HepG2 (cell line): ENCODE measurements around the gene SLC15A5. TPM values are rescaled to one million over a fixed set of nuclear protein-coding genes. Genes with fewer than 3 reads are reported as not detected.

Source experiments
- ATAC-seq: fragments of 200-7000 bp; cut with Tn5 transposase; 3 replicates; pipeline ENCODE4 v1.9.1; 2020; ENCODE audit warnings: mild to moderate bottlenecking, moderate library complexity
- BruUV-seq: library from RNA; stranded (reverse); fragments of 400-500 nt; replicated peaks from 2 replicates; lab custom pipeline; 2021; lab: Mats Ljungman, UMichigan
- CTCF ChIA-PET: fragments of 300-600 bp; formaldehyde crosslinking; extraction: SDS; loops from one replicate; lab custom pipeline; 2021; ENCODE audit warnings: low total read pairs, inconsistent platforms, low intra/inter-chr PET ratio; lab: Yijun Ruan, JAX
- POLR2A ChIA-PET: fragments of 350-600 bp; sonication (Branson Sonifier 250); formaldehyde crosslinking; loops from one replicate; lab custom pipeline; 2020; ENCODE audit warnings: antibody characterized with exemption, inconsistent platforms; lab: Yijun Ruan, JAX
- DNase-seq: peaks from one replicate; pipeline ENCODE4 v3.0.0-alpha.2; 2015; ENCODE audit warnings: low spot score
- FAIRE-seq: peaks from 3 replicates; lab custom pipeline; 2011; peaks lifted over from hg19 to GRCh38; lab: Jason Lieb, UNC
- H2AFZ ChIP-seq: one replicate; pipeline ENCODE4 v1.6.1; 2011; ENCODE audit warnings: low read length, inconsistent platforms
- H3K27ac ChIP-seq: fragments of 300-600 bp; 3 replicates; pipeline ENCODE4 v1.8.0; 2011; ENCODE audit warnings: mixed run types, mild to moderate bottlenecking, mixed read lengths, low read length, inconsistent platforms; ENCODE audit not compliant: insufficient read depth; ENCODE audit errors: extremely low read length
- H3K27me3 ChIP-seq, 2 experiments: fragments of 200-600 bp in 1 of 2; 2 replicates in 1 of 2; 3 replicates in 1 of 2; pipeline versions ENCODE4 v1.6.0 to v1.8.0; 2011; ENCODE audit warnings: low read length in 2 of 2, mild to moderate bottlenecking in 2 of 2, moderate library complexity in 2 of 2, inconsistent platforms in 1 of 2; ENCODE audit not compliant: insufficient read depth in 2 of 2, control insufficient read depth in 1 of 2
- H3K36me3 ChIP-seq, 2 experiments: fragments of 200-600 bp in 1 of 2; replicated peaks in 1 of 2; 2 replicates in 1 of 2; 3 replicates in 1 of 2; pipeline versions ENCODE4 v1.5.1 to v1.8.0; 2011; ENCODE audit warnings: low read length in 2 of 2, inconsistent platforms in 1 of 2; ENCODE audit not compliant: insufficient read depth in 2 of 2, control insufficient read depth in 1 of 2
- H3K4me1 ChIP-seq: 2 replicates; pipeline ENCODE4 v1.5.1; 2012; ENCODE audit warnings: low read length, inconsistent platforms; ENCODE audit not compliant: insufficient read depth
- H3K4me2 ChIP-seq: 2 replicates; pipeline ENCODE4 v1.6.0; 2011; ENCODE audit warnings: low read depth, low read length, inconsistent platforms
- H3K4me3 ChIP-seq, 3 experiments: fragments of 200-600 bp in 1 of 3; sonication (generic), shearing (Covaris generic) in 1 of 3; replicated peaks in 1 of 3; 2 replicates each; pipeline ENCODE4 v1.5.1; 2011 to 2016; ENCODE audit warnings: low read length in 3 of 3, inconsistent platforms in 2 of 3, low read depth in 2 of 3, mild to moderate bottlenecking in 2 of 3, control low read depth in 1 of 3, mixed read lengths in 1 of 3; ENCODE audit not compliant: insufficient read depth in 1 of 3
- H3K79me2 ChIP-seq: one replicate; pipeline ENCODE4 v1.6.1; 2011; ENCODE audit warnings: low read length, inconsistent platforms; ENCODE audit not compliant: insufficient read depth
- H3K9ac ChIP-seq: 2 replicates; pipeline ENCODE4 v1.6.0; 2011; ENCODE audit warnings: mild to moderate bottlenecking, low read depth, low read length, inconsistent platforms; ENCODE audit not compliant: insufficient read depth
- H3K9me3 ChIP-seq: 2 replicates; pipeline ENCODE4 v1.5.1; 2012; ENCODE audit warnings: mild to moderate bottlenecking, low read length
- H4K20me1 ChIP-seq: 2 replicates; pipeline ENCODE4 v1.6.0; 2011; ENCODE audit warnings: inconsistent platforms, mild to moderate bottlenecking, low read length, moderate library complexity; ENCODE audit not compliant: insufficient read depth
- CBX5 ChIP-seq: sonication (generic); formaldehyde crosslinking; IDR thresholded peaks from 2 replicates; pipeline ENCODE4 v1.4.0; 2020; ENCODE audit warnings: missing genetic modification reagents, borderline replicate concordance
- DNMT1 ChIP-seq: sonication (generic); formaldehyde crosslinking; IDR thresholded peaks from 2 replicates; pipeline ENCODE4 v1.5.1; 2020; ENCODE audit warnings: mild to moderate bottlenecking, missing genetic modification reagents
- HMG20B ChIP-seq: conservative IDR thresholded peaks from 2 replicates; pipeline ENCODE4 v1.6.1; 2016; ENCODE audit warnings: missing genetic modification reagents, missing compliant biosample characterization
- KAT8 ChIP-seq: IDR thresholded peaks from 2 replicates; pipeline ENCODE4 v1.6.1; 2016; ENCODE audit warnings: missing genetic modification reagents, missing compliant biosample characterization
- NFIB ChIP-seq: sonication (generic); formaldehyde crosslinking; IDR thresholded peaks from 2 replicates; pipeline ENCODE4 v1.9.0; 2021; ENCODE audit warnings: missing genetic modification reagents, mild to moderate bottlenecking, borderline replicate concordance
- NR2F2 ChIP-seq: IDR thresholded peaks from 2 replicates; pipeline ENCODE4 v1.6.1; 2012; ENCODE audit warnings: low read depth, inconsistent platforms, borderline replicate concordance
- SALL1 ChIP-seq: sonication (generic); formaldehyde crosslinking; IDR thresholded peaks from 2 replicates; pipeline ENCODE4 v1.8.0; 2022; ENCODE audit warnings: mild to moderate bottlenecking, missing genetic modification reagents
- THAP11 ChIP-seq: IDR thresholded peaks from 2 replicates; pipeline ENCODE4 v1.6.1; 2016; ENCODE audit warnings: missing biosample characterization, missing genetic modification reagents
- ZFP37 ChIP-seq: sonication (generic); formaldehyde crosslinking; IDR thresholded peaks from 2 replicates; pipeline ENCODE4 v1.4.0; 2020; ENCODE audit warnings: missing genetic modification reagents, borderline replicate concordance
- WGBS: methylation state at CpG from one replicate; pipeline ENCODE4 v1.1.6; 2017; ENCODE audit warnings: low lambda C conversion rate; 5-methylcytosine and 5-hydroxymethylcytosine counted together
- in situ Hi-C: cut with HindIII; loops from 2 replicates; pipeline ENCODE4 v1.10.0; 2017; ENCODE audit warnings: low pct_unique_long_range_greater_than_20kb; ENCODE audit not compliant: extremely low pct_ligation_motif_present
- intact Hi-C: fragments of 100-400 bp; cut with micrococcal nuclease; formaldehyde crosslinking; loops from one replicate; pipeline ENCODE4 v1.10.0; 2022; ENCODE audit not compliant: unreplicated experiment
- polyA plus RNA-seq, 8 experiments: library from polyadenylated mRNA; depleted of rRNA in 3 of 8; stranded (reverse) in 7 of 8; unstranded in 1 of 8; fragments of >200 nt; fragmentation: Illumina TruSeq in 4 of 8; extraction: Trizol in 4 of 8; gene quantifications; 2 replicates each; pipeline versions ENCODE4 v1.2.1 to v1.2.3, GENCODE V29; 2011 to 2016; ENCODE audit warnings: low read depth in 4 of 8, missing spikeins in 1 of 8, mixed read lengths in 1 of 8; ENCODE audit not compliant: insufficient read depth in 1 of 8
- total RNA-seq, 5 experiments: library from RNA; depleted of rRNA; stranded (reverse); fragments of >200 nt; fragmentation: Illumina TruSeq; extraction: Trizol; gene quantifications; 2 replicates each; pipeline ENCODE4 v1.2.3, GENCODE V29; 2016; ENCODE audit warnings: low read depth in 1 of 5
- TF ChIP-seq, protein P1 (sequence below): IDR thresholded peaks from 2 replicates; pipeline ENCODE4 v1.6.1; 2012; ENCODE audit warnings: low read length, improper control_type of control experiment
- TF ChIP-seq, protein P2 (sequence below): IDR thresholded peaks from 2 replicates; pipeline ENCODE4 v1.6.1; 2016
- TF ChIP-seq, protein P3 (sequence below): sonication (generic); formaldehyde crosslinking; IDR thresholded peaks from 2 replicates; pipeline ENCODE4 v1.5.0; 2020; ENCODE audit warnings: mild to moderate bottlenecking, missing genetic modification reagents
- TF ChIP-seq, protein P4 (sequence below): sonication (generic); formaldehyde crosslinking; IDR thresholded peaks from 2 replicates; pipeline ENCODE4 v1.5.0; 2020; ENCODE audit warnings: missing genetic modification reagents, mild to moderate bottlenecking, borderline replicate concordance

The SLC15A5 gene
- total and polyA plus RNA-seq, 2 of the 13 experiments (the other 11 are each of a cell fraction or from before 2014, with no cell fraction given) = not detected

DNA sequence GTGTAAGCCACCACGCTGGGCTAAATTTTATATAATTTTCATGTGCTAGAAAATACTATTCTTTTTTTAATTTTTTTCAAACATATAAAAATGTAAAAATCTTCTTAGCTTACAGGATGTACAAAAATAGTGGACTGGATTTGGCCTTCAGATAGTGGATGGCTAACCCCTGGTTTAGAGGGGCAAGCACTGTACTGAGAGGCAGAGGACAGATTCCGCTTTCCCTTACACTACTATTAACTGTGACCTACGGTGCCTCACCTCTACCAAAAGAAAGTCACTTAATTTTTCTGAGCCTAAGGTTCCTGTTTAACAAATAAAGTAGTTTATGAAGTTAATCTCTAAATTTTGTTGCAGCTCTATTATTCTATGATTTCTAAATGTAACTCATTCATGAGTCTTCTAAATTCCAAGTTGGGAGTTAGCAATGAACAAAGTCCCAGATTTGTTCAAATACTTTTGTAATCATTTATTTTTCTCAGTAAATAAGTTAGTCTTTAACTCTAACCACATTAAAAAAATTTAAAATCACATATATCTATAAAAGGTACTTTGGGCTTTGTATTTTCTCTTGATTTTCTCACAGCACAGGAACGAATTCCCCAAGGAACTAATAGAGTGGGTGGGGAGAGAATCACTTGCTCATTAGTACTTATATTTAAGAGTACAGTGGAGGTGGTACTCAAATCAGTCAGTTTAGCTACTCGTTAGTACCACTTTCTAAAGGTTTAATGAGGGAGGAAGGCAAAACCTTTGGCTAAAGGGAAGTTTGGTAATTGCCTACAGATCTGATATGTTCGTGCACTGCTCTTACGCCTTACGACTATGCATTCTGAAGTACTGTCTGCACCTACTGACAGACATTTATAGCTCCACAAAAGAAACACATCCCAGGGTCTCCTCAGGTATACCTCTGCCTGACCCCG lies 33.7 kb downstream of the SLC15A5 start (continued):
- TF ChIP-seq, protein P1, sequence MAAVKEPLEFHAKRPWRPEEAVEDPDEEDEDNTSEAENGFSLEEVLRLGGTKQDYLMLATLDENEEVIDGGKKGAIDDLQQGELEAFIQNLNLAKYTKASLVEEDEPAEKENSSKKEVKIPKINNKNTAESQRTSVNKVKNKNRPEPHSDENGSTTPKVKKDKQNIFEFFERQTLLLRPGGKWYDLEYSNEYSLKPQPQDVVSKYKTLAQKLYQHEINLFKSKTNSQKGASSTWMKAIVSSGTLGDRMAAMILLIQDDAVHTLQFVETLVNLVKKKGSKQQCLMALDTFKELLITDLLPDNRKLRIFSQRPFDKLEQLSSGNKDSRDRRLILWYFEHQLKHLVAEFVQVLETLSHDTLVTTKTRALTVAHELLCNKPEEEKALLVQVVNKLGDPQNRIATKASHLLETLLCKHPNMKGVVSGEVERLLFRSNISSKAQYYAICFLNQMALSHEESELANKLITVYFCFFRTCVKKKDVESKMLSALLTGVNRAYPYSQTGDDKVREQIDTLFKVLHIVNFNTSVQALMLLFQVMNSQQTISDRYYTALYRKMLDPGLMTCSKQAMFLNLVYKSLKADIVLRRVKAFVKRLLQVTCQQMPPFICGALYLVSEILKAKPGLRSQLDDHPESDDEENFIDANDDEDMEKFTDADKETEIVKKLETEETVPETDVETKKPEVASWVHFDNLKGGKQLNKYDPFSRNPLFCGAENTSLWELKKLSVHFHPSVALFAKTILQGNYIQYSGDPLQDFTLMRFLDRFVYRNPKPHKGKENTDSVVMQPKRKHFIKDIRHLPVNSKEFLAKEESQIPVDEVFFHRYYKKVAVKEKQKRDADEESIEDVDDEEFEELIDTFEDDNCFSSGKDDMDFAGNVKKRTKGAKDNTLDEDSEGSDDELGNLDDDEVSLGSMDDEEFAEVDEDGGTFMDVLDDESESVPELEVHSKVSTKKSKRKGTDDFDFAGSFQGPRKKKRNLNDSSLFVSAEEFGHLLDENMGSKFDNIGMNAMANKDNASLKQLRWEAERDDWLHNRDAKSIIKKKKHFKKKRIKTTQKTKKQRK = no peak
- no peak for TF ChIP-seq KAT8
- no peak for TF ChIP-seq CBX5 (CRISPR knock-in tag)
- no peak for TF ChIP-seq DNMT1
- TF ChIP-seq, protein P2, sequence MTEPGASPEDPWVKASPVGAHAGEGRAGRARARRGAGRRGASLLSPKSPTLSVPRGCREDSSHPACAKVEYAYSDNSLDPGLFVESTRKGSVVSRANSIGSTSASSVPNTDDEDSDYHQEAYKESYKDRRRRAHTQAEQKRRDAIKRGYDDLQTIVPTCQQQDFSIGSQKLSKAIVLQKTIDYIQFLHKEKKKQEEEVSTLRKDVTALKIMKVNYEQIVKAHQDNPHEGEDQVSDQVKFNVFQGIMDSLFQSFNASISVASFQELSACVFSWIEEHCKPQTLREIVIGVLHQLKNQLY (CRISPR knock-in tag) = no peak

DNA sequence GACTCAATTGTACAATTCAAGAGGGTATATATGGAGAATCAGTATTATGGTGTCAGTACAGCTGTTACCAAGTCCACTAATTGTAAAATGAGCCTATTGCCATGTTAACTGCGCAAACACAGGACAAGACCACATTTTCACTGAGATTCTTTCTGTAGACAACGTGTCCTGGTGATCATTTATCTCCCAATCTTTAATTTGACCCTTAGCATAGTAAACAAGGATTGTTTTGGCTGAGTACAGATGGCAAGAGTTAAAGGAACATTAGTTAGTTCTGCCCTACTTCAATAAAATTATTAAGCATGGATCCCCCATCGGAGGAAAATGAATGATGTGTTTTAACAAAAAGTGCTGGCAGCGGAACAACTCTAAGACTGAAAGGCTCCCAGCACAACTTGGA lies 36.1 kb downstream of the SLC15A5 start:
- in situ Hi-C loops (no loop called here), intact Hi-C loops (no loop called here)
- Histone ChIP-seq H2AFZ (no peak overlapping the region), H3K27ac (no peak overlapping the region), H3K4me2 (no peak overlapping the region), H3K36me3 (no peaks in the 10 kb centered on the region), H3K9ac (no peak overlapping the region), H3K27me3 (no peaks in the 10 kb centered on the region), H4K20me1 (no peaks in the 10 kb centered on the region), H3K4me1 (no peaks in the 10 kb centered on the region), H3K4me3 (no peak overlapping the region), H3K79me2 (no peaks in the 10 kb centered on the region), H3K9me3 (no peaks in the 10 kb centered on the region)
- ChIA-PET CTCF (no interaction called here), POLR2A (no interaction called here)
- 46% methylated on average over 4 of the region's 4 CpGs for WGBS
- FAIRE-seq = no peak
- BruUV-seq = no TSS peak
- no peak for ATAC-seq
- no peak for DNase-seq
- TF ChIP-seq, protein P3, sequence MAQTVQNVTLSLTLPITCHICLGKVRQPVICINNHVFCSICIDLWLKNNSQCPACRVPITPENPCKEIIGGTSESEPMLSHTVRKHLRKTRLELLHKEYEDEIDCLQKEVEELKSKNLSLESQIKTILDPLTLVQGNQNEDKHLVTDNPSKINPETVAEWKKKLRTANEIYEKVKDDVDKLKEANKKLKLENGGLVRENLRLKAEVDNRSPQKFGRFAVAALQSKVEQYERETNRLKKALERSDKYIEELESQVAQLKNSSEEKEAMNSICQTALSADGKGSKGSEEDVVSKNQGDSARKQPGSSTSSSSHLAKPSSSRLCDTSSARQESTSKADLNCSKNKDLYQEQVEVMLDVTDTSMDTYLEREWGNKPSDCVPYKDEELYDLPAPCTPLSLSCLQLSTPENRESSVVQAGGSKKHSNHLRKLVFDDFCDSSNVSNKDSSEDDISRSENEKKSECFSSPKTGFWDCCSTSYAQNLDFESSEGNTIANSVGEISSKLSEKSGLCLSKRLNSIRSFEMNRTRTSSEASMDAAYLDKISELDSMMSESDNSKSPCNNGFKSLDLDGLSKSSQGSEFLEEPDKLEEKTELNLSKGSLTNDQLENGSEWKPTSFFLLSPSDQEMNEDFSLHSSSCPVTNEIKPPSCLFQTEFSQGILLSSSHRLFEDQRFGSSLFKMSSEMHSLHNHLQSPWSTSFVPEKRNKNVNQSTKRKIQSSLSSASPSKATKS (CRISPR knock-in tag) = no peak
- TF ChIP-seq, protein P4, sequence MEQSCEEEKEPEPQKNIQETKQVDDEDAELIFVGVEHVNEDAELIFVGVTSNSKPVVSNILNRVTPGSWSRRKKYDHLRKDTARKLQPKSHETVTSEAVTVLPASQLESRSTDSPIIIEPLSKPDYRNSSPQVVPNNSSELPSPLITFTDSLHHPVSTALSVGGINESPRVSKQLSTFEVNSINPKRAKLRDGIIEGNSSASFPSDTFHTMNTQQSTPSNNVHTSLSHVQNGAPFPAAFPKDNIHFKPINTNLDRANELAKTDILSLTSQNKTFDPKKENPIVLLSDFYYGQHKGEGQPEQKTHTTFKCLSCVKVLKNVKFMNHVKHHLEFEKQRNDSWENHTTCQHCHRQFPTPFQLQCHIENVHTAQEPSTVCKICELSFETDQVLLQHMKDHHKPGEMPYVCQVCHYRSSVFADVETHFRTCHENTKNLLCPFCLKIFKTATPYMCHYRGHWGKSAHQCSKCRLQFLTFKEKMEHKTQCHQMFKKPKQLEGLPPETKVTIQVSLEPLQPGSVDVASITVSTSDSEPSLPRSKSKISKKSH (CRISPR knock-in tag) = no peak
- TF ChIP-seq NR2F2 = no peak
- no peak for TF ChIP-seq SALL1 (CRISPR knock-in tag)
- TF ChIP-seq NFIB (CRISPR knock-in tag) = no peak
- no peak for TF ChIP-seq ZFP37
- no peak for TF ChIP-seq THAP11
- no peak for TF ChIP-seq HMG20B (CRISPR knock-in tag)
